Transverse colon (tissue), 4 donors: Measurements from ENCODE around the gene PDGFD. TPM values are rescaled to one million over a fixed set of nuclear protein-coding genes. Genes with fewer than 3 reads are reported as not detected.

Source experiments
- DNase-seq: peaks from one replicate; pipeline ENCODE4 v3.0.0-alpha.2; 2019
- H3K27ac ChIP-seq, 4 donors: fragments of 200-600 bp; sonication (generic); 2 replicates each; pipeline ENCODE4 v1.5.1; 2016 to 2018; ENCODE audit warnings: inconsistent platforms in 4 of 4
- H3K27me3 ChIP-seq: fragments of 200-600 bp; sonication (generic); 2 replicates; pipeline ENCODE4 v1.5.1; 2017; ENCODE audit warnings: inconsistent platforms
- H3K36me3 ChIP-seq, 4 donors: fragments of 200-600 bp; sonication (generic); 2 replicates each; pipeline ENCODE4 v1.5.1; 2017 to 2019; ENCODE audit warnings: inconsistent platforms in 4 of 4
- H3K4me1 ChIP-seq, 4 donors: fragments of 200-600 bp; sonication (generic); 2 replicates each; pipeline ENCODE4 v1.5.1; 2017 to 2020; ENCODE audit warnings: inconsistent platforms in 4 of 4
- H3K4me3 ChIP-seq, 4 donors: fragments of 200-600 bp; sonication (generic); 1 replicate in 1 of 4; 2 replicates in 3 of 4; pipeline versions ENCODE4 v1.5.1 to v1.6.1; 2017 to 2019; ENCODE audit warnings: inconsistent platforms in 4 of 4
- H3K9me3 ChIP-seq, 2 donors: fragments of 200-600 bp; sonication (generic); 2 replicates each; pipeline ENCODE4 v1.5.1; 2017 to 2019; ENCODE audit warnings: inconsistent platforms in 2 of 2
- EP300 ChIP-seq: sonication (generic); formaldehyde crosslinking; IDR thresholded peaks from one replicate; pipeline ENCODE4 v1.6.1; 2017; ENCODE audit warnings: antibody characterized with exemption, low read depth
- POLR2A ChIP-seq: fragments of 450-650 bp; IDR thresholded peaks from one replicate; pipeline ENCODE4 v1.6.1; 2016; ENCODE audit warnings: antibody characterized with exemption, mild to moderate bottlenecking, moderate library complexity
- POLR2AphosphoS5 ChIP-seq, 3 donors: sonication (generic); formaldehyde crosslinking; IDR thresholded peaks; one replicate each; pipeline ENCODE4 v1.6.1; 2016; ENCODE audit warnings: antibody characterized with exemption in 3 of 3
- WGBS, 2 donors: methylation state at CpG; one replicate each; pipeline ENCODE4 v1.1.5; 2018; ENCODE audit warnings: low coverage in 1 of 2; 5-methylcytosine and 5-hydroxymethylcytosine counted together
- in situ Hi-C, 4 donors: fragments of 200-750 bp; cut with MboI; loops; one replicate each; pipeline versions ENCODE4 v1.15.0 to v1.15.1; 2017; ENCODE audit warnings: low sequenced_read_pairs in 3 of 4, low pct_ligation_motif_present in 1 of 4, low pct_unique_long_range_greater_than_20kb in 1 of 4
- intact Hi-C: fragments of 100-400 bp; cut with DNase I; formaldehyde crosslinking; loops from one replicate; pipeline ENCODE4 v1.15.1; 2023; ENCODE audit warnings: low total_unique reads
- total RNA-seq, 4 donors: library from RNA; depleted of rRNA; stranded (reverse); fragments of >200 nt; gene quantifications; one replicate each; pipeline ENCODE4 v1.1.0, GENCODE V29; 2016
- TF ChIP-seq, protein P1 (sequence below), 5 experiments: fragments of 200-600 bp in 3 of 5; fragments of 450-650 bp in 2 of 5; sonication (generic) in 3 of 5; IDR thresholded peaks; 1 replicate in 2 of 5; 2 replicates in 3 of 5; pipeline ENCODE4 v1.5.1; 2016 to 2017; ENCODE audit warnings: antibody characterized with exemption in 5 of 5, inconsistent platforms in 3 of 5, mild to moderate bottlenecking in 2 of 5, moderate library complexity in 1 of 5

Gene PDGFD
- total RNA-seq, 4 donors from 2014 or later: 2.3 to 6.0 (median 3.8) TPM; not detected in 1

DNA sequence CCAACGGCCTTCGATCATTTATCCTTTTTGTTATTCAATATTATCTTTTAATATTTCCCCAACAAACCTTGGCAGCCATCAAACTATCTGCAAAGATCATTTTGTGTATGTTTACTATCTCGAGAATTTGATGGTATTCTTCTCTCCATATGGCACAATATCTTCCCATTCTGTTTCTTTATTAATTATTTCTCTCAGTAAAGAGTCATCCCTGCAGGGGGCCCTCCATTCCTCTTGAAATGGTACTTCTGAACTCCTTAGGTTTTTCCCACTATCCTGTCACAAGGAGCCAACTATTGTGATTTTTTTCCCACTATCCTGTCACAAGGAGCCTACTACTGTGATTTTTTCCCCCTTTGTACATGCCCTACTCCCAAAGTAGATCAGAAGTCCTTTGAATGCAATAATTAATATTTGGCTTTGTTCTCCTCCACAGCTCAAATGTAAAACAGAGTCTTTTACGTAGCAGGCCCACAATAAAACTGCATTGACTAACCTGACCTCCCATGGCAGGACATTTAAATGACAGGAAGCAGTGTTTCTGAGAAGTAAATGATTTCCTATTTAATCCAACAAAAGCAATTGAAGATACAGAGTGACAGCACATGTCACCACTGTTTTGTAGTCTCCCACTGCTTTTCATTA lies 43.3 kb downstream of the PDGFD start:
- 74 to 78% methylated on average over 4 of the region's 4 CpGs for WGBS, 2 donors
- no peak overlapping the region for H3K4me3 ChIP-seq
- H3K36me3 ChIP-seq: no peaks in the 10 kb centered on the region
- H3K27me3 ChIP-seq: no peaks in the 10 kb centered on the region
- intact Hi-C loops: no loop called here
- no peaks in the 10 kb centered on the region for H3K9me3 ChIP-seq
- no peaks in the 10 kb centered on the region for H3K4me1 ChIP-seq
- in situ Hi-C loops: no loop called here
- H3K27ac ChIP-seq: no peak overlapping the region
- DNase-seq: no peak
- TF ChIP-seq POLR2AphosphoS5 (IDR thresholded peaks at IDR 0.05): no peak
- TF ChIP-seq, protein P1, sequence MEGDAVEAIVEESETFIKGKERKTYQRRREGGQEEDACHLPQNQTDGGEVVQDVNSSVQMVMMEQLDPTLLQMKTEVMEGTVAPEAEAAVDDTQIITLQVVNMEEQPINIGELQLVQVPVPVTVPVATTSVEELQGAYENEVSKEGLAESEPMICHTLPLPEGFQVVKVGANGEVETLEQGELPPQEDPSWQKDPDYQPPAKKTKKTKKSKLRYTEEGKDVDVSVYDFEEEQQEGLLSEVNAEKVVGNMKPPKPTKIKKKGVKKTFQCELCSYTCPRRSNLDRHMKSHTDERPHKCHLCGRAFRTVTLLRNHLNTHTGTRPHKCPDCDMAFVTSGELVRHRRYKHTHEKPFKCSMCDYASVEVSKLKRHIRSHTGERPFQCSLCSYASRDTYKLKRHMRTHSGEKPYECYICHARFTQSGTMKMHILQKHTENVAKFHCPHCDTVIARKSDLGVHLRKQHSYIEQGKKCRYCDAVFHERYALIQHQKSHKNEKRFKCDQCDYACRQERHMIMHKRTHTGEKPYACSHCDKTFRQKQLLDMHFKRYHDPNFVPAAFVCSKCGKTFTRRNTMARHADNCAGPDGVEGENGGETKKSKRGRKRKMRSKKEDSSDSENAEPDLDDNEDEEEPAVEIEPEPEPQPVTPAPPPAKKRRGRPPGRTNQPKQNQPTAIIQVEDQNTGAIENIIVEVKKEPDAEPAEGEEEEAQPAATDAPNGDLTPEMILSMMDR (IDR thresholded peaks at IDR 0.05): no peak

GRCh38 chr11:104118105-104118744 lies 45.7 kb downstream of the PDGFD start:
- Histone ChIP-seq H3K27me3 (no peaks in the 10 kb centered on the region), H3K36me3 (no peaks in the 10 kb centered on the region), H3K27ac (no peak overlapping the region), H3K4me3 (no peak overlapping the region), H3K9me3 (no peaks in the 10 kb centered on the region), H3K4me1 (no peaks in the 10 kb centered on the region)
- in situ Hi-C loops (no loop called here), intact Hi-C loops (no loop called here)
- TF ChIP-seq, protein P1 (IDR thresholded peaks at IDR 0.05): no peak
- TF ChIP-seq EP300 (no peak), POLR2A (no peak), POLR2AphosphoS5 (IDR thresholded peaks at IDR 0.05) (no peak)
- DNase-seq: no peak
- 96% methylated on average over 1 of the region's 1 CpG; no CpG with 5 or more reads in 1 of the 2 donors for WGBS, 2 donors

DNA sequence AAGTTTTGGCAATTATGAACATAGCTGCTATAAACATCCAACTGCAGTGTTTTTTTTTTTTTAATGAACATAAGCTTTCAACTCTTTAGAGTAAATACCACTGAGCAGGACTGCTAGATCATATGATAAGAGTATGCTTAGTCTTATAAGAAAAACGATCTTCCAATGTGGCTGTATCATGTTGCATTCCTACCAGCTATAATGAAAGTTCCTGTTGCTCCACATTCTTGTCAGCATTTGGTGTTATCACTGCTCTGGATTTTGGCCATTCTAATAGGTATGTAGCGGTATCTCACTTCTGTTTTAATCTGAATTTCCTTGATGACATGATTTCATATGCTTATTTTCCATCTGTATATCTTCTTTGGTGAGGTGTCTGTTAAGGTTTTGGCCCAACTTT lies 50.4 kb downstream of the PDGFD start:
- H3K4me1 ChIP-seq: no peaks in the 10 kb centered on the region
- H3K4me3 ChIP-seq: no peak overlapping the region
- no peak overlapping the region for H3K27ac ChIP-seq
- intact Hi-C loops (no loop called here), in situ Hi-C loops (no loop called here)
- no peaks in the 10 kb centered on the region for H3K27me3 ChIP-seq
- no peaks in the 10 kb centered on the region for H3K36me3 ChIP-seq
- WGBS, 2 donors: 72 to 79% methylated on average over 2 of the region's 2 CpGs
- DNase-seq: no peak
- no peaks in the 10 kb centered on the region for H3K9me3 ChIP-seq
- TF ChIP-seq POLR2A: no peak
- TF ChIP-seq, protein P1 (IDR thresholded peaks at IDR 0.05): no peak
- no peak for TF ChIP-seq POLR2AphosphoS5 (IDR thresholded peaks at IDR 0.05)
- no peak for TF ChIP-seq EP300

DNA sequence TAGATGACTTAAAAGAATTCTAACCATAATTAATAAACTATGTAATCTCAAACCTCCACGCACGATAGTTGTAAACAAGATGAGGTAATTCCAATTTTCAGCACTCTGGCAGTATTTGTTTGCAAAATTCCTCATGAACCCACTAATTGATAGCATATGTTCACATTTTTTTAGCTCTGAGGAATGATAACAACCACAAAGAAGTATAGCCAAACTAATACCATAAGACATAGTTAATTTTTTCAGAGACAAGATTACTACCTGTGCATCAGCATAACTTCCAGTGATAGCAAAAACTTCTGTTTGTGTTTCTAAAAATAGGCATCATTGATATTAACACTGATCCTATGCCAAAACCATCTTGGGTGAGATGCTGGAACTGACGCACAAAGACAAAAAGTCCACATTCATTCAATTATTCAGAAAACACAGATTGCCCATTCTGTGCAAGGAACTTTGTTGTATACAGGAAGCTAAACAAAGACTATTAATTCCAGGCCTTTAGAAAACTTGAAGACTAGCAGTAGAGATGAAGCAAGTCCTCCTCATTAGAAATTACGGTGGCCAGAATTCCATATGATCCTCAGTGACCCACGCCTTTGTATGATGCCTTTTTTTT lies 57.7 kb downstream of the PDGFD start:
- no peak for DNase-seq
- intact Hi-C loops (no loop called here), in situ Hi-C loops (no loop called here)
- Histone ChIP-seq H3K4me1 (no peaks in the 10 kb centered on the region), H3K4me3 (no peak overlapping the region), H3K9me3 (no peaks in the 10 kb centered on the region), H3K27me3 (no peaks in the 10 kb centered on the region), H3K36me3 (no peaks in the 10 kb centered on the region), H3K27ac (no peak overlapping the region)
- TF ChIP-seq EP300 (no peak), POLR2AphosphoS5 (IDR thresholded peaks at IDR 0.05) (no peak), POLR2A (no peak)
- TF ChIP-seq, protein P1 (IDR thresholded peaks at IDR 0.05): no peak
- 79 to 84% methylated on average over 5 of the region's 5 CpGs for WGBS, 2 donors
